ENCODE results near the gene ESYT1.
A peak's percentile ranks its signal among the peaks of the same experiment; 100 is the strongest.

ESYT1 gene, protein sequence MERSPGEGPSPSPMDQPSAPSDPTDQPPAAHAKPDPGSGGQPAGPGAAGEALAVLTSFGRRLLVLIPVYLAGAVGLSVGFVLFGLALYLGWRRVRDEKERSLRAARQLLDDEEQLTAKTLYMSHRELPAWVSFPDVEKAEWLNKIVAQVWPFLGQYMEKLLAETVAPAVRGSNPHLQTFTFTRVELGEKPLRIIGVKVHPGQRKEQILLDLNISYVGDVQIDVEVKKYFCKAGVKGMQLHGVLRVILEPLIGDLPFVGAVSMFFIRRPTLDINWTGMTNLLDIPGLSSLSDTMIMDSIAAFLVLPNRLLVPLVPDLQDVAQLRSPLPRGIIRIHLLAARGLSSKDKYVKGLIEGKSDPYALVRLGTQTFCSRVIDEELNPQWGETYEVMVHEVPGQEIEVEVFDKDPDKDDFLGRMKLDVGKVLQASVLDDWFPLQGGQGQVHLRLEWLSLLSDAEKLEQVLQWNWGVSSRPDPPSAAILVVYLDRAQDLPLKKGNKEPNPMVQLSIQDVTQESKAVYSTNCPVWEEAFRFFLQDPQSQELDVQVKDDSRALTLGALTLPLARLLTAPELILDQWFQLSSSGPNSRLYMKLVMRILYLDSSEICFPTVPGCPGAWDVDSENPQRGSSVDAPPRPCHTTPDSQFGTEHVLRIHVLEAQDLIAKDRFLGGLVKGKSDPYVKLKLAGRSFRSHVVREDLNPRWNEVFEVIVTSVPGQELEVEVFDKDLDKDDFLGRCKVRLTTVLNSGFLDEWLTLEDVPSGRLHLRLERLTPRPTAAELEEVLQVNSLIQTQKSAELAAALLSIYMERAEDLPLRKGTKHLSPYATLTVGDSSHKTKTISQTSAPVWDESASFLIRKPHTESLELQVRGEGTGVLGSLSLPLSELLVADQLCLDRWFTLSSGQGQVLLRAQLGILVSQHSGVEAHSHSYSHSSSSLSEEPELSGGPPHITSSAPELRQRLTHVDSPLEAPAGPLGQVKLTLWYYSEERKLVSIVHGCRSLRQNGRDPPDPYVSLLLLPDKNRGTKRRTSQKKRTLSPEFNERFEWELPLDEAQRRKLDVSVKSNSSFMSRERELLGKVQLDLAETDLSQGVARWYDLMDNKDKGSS

DNA sequence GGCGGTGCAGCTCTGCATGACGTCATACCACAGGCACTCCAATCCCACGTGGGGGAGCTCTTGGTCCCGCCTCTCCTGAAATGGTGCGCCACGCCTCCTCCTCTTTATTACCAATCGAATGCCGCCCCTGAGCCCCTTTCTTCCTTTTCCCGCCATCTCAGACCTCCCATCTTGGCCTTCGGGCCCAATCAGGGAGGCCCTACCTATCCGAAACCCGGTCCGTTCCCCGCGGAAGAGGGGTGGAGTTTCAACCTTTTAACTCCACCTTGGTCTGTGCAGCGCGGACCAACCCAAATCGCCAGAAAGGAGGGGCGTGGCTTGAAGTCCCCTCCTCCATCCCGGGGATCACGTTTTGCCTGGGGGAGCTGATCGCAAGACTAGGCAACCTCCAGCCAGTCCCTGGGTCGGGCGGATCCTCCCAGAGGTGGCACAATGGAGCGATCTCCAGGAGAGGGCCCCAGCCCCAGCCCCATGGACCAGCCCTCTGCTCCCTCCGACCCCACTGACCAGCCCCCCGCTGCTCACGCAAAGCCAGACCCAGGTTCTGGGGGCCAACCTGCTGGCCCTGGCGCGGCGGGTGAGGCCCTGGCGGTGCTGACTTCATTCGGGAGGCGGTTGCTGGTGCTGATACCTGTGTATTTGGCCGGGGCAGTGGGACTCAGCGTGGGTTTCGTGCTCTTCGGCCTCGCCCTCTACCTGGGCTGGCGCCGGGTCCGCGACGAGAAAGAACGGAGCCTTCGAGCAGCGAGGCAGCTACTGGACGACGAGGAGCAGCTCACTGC, at the start of gene ESYT1:
Gene ESYT1 (plus strand): TSS at position 380 of the 782 bp plus-strand sequence. CDS start 53 bp downstream, at position 433.
- DNase-seq (ENCODE audit: low spot score), result peak; percentile 97

DNA sequence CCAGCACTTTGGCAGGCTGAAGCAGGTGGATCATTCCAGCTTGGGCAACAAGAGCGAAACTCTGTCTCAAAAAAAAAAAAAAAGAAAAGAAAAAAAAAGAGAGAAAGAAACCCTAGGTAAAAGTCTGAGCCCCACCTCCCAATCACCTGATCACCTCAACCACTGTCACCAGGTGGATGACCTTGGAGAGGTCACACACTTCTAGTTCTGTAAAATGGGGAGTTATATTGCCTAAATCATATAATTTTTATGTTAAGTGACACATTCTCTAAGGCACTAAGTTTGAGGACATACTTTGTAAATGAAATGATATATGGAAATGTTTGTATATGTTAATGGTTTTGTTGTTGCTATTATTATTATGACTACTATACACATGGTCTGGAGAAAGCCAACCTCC, 49.6 kb upstream of the ESYT1 start:
- DNase-seq (ENCODE audit: low spot score), result no peak

DNA sequence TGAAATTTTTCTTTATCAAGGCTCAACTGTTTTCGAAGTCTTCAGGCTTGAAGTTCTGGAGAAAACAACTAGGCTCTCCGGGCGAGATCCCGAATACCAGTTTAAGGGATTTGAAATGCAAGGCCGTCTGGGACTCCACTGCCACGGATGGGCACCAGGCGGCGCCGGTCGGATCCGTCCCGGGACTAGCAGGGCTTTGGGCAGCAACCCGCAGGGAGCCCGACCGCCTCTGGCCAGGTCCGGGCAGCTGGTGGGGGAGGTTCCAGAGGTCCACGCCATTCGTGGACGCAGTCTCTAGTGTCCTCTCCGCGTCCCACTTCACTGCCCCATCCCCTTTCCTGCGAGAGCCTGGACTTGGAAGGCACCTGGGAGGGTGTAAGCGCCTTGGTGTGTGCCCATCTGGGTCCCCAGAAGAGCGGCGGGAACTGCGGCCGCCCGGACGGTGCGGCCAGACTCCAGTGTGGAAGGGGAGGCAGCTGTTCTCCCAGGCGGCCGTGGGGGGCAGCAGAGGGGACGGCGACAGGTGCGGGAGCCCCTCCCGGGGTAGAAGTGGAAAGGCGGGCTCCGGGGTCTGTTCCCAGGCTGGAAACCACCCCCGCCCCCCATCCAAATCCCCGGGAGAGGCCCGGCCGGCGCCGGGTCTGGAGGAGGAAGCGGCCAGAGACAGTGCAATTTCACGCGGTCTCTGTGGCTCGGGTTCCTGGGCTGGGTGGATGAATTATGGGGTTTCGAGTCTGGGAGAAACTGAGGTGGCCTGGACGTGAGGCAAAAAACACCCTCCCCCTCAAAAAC, 48.9 kb upstream of the ESYT1 start:
- DNase-seq (ENCODE audit: low spot score), result peak; percentile 92

DNA sequence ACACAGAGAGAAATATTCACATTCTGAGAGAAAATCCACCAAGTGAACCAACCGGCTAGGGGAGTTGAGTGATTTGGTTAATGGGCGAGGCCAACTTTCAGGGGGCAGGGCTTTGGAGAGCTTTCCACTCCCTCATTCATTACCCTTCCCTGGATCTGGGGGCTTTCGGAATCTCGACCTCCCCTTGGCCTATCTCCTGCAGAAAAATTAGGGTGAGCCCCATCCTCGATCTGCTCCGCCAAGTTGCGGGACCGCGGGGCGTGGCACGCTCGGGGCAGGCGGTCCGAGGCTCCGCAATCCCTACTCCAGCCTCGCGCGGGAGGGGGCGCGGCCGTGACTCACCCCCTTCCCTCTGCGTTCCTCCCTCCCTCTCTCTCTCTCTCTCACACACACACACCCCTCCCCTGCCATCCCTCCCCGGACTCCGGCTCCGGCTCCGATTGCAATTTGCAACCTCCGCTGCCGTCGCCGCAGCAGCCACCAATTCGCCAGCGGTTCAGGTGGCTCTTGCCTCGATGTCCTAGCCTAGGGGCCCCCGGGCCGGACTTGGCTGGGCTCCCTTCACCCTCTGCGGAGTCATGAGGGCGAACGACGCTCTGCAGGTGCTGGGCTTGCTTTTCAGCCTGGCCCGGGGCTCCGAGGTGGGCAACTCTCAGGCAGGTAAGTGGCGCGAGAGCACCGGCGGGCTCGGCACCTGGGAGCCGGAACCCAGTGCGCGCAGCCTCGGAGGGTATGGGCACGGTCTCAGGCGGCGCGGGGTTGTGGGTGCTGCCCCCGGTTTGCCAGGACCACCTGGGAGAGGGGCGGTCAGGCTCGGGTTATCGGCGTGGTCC, 48.1 kb upstream of the ESYT1 start, which contains the start of gene ERBB3:
Gene ERBB3 (plus strand): TSS at position 443 of the 833 bp plus-strand sequence. CDS start 136 bp downstream, at position 579.
- peak; percentile 91 for DNase-seq (ENCODE audit: low spot score)

DNA sequence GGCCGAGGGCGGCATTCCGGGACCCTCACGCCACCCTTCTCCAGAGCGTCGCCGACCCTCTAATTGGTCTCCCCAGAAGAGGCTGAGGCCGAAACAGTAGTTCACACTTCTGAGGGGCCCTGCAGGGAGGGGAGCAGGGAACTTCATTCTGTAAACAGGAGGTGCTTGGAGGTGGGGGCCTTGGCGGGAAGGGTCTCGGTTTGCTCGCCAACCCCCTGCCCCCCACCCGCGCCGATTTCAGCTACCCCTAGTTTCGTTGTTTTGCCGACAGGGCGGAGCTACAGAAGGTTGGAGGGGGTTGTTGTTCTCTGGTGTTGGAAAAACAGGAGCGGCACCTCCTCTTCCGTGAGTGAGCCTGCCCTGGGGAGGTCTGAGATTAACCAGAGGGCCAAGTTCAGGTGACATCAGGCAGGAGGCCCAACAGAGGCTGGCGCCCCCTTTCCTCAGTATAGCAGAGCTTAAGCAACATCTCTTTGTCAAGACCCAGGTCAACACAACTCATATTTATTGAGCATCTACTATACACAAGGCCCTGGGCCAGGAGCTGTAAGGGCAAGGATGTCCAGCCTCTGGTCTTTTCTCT, 47.4 kb upstream of the ESYT1 start:
- peak; percentile 75 for DNase-seq (ENCODE audit: low spot score)

DNA sequence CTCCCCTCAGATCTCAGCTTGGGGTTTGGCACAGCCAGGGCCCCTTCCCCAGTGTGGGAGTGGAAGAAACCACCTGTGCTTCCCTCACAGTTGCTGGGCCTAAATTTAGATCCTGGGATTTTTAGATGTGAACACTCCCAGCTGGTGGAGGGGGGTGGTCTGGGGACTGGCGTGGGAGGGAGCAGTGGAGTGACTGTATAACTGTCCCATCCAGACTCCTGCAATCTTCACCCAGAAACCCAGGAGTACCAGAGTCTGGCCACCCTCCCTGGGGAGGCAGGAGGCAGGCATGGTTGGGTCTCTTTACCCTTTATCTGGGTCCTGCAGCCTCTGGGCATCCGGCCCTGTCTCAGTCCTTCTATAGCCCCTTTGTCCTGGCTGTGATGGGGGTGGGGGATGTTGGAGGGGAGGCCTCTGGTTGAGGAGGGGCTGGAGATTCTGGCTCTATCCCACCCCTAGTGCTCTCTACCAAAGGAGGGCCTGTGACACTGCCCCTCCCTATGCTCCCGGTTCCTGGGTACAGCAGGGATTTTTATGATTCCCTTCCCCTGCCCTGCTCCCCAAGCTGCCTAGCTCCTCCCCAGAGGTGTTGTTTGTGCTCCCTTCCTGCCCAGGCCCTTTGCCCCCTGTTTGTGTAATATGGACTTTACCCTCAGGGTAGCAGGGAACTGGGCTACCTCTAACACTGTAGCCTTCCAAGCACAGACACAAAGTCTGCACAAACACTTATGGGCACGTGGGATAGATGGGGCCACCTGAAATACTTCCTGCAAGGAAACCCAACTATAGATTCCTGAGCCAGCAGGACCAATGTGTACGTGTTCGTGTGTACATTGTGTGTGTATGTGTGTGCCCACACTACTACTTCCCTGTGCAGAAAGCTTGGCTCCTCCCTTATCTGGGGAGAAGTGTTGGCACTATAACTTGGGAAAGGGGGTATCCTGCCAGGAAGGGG, 46.4 kb upstream of the ESYT1 start:
- DNase-seq (ENCODE audit: low spot score), result peak; percentile 88

DNA sequence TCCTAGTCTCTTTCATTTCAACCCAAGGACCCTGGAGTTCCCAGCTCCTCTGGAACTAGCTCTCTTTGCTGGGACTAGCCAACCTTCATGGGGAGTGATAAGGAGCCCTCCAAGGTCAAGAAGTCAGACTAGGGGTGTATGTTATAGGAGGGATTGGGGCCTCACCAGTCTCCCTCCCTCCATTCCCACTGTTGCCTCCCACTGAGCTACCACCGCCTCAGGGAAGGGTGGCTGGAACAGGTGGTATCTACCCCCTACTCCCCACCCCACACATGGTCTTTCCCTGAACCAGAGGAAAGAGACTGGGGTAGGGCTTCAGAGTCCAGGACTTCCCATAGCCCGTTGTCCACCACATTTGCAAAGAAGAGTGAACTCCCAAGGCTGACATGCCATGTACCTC, 45.7 kb upstream of the ESYT1 start:
- no peak for DNase-seq (ENCODE audit: low spot score)

DNA sequence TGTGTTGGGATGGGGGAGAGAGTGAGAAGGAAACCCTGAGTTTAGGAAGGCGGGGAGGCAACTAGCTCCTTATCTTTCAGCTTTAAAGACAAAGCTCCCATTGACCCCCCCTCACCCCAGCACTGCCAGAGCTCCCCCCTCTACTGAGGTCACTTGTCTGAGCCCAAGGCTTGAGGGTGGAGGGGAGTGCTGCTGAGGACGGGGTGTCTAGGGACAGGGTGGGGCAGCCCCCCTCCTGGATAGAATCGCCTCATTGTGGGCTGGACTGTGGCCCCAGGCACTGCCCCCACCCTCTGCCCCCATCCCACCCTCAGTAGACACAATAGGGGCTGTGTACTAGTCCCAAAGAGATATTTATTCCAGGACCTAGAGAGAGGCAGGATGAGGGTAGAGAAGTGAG, 45.1 kb upstream of the ESYT1 start:
- DNase-seq (ENCODE audit: low spot score), result no peak

DNA sequence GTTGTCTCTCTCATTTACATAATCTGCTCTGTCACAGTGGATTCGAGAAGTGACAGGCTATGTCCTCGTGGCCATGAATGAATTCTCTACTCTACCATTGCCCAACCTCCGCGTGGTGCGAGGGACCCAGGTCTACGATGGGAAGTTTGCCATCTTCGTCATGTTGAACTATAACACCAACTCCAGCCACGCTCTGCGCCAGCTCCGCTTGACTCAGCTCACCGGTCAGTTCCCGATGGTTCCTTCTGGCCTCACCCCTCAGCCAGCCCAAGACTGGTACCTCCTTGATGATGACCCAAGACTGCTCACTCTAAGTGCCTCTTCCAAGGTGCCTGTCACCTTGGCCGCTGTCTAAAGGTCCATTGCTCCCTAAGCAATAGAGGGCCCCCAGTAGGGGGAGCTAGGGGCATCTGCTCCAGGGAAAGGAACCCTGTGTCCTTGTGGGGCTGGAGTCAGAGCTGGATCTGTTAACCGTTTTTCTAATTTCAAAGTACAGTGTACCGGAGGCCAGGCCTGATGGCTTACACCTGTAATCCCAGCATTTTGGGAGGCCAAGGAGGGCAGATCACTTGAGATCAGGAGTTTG, 43.0 kb upstream of the ESYT1 start:
- DNase-seq (ENCODE audit: low spot score), result peak; percentile 55

DNA sequence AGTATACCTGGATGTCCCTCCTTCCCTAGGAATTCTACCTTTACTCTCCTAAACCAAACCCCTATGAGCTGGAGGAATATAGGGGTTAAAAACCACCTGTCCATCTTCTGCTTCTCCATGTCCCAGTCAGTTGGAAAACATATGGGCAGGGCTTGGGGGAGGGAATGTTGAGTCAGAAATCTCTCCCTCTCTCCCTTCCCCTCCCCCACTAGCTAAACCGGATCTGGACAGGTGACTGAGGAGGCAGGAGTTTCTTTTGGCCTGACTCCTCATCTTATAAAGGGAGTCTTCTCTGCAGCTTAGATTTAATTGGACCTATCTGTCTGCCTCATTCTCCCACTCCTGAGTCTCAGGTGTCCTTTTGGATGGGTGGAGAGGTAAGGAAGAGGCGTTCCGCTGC, 42.0 kb upstream of the ESYT1 start:
- no peak for DNase-seq (ENCODE audit: low spot score)

DNA sequence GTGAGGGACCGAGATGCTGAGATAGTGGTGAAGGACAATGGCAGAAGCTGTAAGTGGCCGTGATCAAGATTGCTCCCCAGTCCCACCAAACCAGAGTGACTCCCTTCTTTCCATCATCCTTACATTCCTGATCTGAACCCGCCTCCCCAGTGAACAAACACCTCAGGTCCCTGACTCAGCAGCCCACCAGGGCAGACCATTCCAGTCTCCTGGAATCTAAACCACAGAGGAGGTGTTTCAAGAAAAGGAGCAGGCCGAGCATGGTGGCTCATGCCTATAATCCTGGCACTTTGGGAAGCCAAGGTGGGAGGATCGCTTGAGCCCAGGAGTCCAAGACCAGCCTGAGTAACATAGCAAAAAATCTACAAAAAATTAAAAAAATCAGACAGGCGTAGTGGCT, 41.5 kb upstream of the ESYT1 start:
- no peak for DNase-seq (ENCODE audit: low spot score)

DNA sequence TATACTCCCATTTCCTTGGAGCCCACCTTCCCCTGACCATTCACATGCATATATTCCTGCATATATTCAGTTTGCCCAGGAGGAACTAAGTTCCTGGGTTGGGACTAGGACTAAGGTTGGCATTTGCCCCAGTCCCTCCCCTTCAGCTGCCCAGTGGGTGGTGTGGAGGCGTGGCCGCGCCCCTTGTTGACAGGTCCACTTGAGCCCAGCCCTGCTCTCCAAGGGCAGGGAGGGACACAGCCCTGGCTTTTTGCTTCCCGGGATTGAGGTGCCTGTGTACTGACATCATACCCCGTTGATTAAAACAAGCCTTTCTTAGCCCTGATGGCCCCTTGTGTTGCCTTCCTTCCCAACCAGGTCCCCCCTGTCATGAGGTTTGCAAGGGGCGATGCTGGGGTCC, 40.8 kb upstream of the ESYT1 start:
- no peak for DNase-seq (ENCODE audit: low spot score)

DNA sequence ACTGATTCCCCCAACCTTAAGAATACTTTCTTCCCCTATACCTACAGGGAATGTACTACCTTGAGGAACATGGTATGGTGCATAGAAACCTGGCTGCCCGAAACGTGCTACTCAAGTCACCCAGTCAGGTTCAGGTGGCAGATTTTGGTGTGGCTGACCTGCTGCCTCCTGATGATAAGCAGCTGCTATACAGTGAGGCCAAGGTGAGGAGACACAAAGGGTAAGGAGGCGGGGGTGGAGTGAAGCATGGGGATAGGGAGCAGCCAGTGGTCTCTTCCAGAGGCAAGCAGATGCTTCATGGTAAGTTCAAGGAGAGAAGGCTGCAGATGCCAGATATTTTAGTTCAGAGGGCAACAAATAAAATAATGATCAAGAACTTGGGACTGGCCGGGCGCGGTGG, 30.3 kb upstream of the ESYT1 start:
- no peak for DNase-seq (ENCODE audit: low spot score)

DNA sequence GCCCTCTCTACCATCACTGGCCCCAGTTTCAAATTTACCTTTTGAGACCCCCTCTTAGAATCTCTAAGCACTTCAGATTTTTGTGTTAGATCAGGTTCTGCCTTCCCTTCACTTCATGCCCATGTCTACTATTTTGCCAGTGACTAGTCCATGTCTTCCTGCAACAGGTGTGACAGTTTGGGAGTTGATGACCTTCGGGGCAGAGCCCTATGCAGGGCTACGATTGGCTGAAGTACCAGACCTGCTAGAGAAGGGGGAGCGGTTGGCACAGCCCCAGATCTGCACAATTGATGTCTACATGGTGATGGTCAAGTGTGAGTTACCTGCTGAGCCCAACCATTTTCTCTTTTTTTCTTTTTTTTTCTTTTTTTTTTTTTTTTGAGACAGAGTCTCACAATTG, 29.5 kb upstream of the ESYT1 start:
- no peak for DNase-seq (ENCODE audit: low spot score)

DNA sequence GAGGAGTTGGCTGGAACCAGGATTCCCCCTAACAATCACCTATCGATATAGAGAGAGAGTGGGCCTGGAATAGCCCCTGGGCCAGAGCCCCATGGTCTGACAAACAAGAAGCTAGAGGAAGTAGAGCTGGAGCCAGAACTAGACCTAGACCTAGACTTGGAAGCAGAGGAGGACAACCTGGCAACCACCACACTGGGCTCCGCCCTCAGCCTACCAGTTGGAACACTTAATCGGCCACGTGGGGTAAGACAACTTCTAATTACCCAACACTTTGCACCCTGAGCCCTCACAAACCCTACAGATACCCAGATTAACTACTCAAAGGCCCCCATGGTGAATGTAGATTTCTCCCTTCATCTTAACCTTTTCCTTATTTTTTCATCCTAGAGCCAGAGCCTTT, 28.3 kb upstream of the ESYT1 start:
- DNase-seq (ENCODE audit: low spot score), result no peak

DNA sequence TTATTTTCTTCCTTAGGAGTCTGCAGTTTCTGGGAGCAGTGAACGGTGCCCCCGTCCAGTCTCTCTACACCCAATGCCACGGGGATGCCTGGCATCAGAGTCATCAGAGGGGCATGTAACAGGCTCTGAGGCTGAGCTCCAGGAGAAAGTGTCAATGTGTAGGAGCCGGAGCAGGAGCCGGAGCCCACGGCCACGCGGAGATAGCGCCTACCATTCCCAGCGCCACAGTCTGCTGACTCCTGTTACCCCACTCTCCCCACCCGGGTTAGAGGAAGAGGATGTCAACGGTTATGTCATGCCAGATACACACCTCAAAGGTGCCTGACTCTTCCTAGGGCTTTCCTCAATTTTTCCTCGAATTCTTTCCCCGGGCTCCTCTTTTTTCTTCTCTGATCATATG, 27.0 kb upstream of the ESYT1 start:
- DNase-seq (ENCODE audit: low spot score), result no peak

DNA sequence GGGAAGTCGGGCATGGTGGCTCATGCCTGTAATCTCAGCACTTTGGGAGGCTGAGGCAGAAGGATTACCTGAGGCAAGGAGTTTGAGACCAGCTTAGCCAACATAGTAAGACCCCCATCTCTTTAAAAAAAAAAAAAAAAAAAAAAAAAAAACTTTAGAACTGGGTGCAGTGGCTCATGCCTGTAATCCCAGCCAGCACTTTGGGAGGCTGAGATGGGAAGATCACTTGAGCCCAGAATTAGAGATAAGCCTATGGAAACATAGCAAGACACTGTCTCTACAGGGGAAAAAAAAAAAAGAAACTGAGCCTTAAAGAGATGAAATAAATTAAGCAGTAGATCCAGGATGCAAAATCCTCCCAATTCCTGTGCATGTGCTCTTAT, 25.4 kb upstream of the ESYT1 start:
- no peak for DNase-seq (ENCODE audit: low spot score)

DNA sequence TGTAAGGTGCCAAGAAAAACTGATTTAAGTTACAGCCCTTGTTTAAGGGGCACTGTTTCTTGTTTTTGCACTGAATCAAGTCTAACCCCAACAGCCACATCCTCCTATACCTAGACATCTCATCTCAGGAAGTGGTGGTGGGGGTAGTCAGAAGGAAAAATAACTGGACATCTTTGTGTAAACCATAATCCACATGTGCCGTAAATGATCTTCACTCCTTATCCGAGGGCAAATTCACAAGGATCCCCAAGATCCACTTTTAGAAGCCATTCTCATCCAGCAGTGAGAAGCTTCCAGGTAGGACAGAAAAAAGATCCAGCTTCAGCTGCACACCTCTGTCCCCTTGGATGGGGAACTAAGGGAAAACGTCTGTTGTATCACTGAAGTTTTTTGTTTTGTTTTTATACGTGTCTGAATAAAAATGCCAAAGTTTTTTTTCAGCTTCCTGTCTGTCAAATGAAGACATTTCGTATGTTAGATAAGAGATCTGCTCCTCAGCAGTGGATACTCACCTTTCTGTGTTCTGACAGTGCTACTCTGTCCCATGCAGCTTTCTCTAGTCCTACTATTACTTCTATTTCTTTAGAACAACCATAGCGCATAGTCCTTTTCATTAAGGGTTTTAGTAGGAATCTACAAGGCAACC, 24.9 kb upstream of the ESYT1 start:
- no peak for DNase-seq (ENCODE audit: low spot score)
